HepG2 (cell line): Measurements from ENCODE around the gene TNFAIP8L1. TPM values are rescaled to one million over a fixed set of nuclear protein-coding genes. Genes with fewer than 3 reads are reported as not detected.

ENCODE experiments used
- DMTF1 ChIP-seq: sonication (generic); formaldehyde crosslinking; IDR thresholded peaks from 2 replicates; pipeline ENCODE4 v1.4.0; 2020; ENCODE audit warnings: mild to moderate bottlenecking, missing genetic modification reagents
- HCFC1 ChIP-seq: fragments of 150-350 bp; IDR thresholded peaks from 2 replicates; pipeline ENCODE4 v1.6.1; 2014; ENCODE audit warnings: low read depth, low read length
- JARID2 ChIP-seq: sonication (generic); formaldehyde crosslinking; IDR thresholded peaks from 2 replicates; pipeline ENCODE4 v1.8.1; 2023; ENCODE audit warnings: missing genetic modification reagents, inconsistent platforms; ENCODE audit not compliant: insufficient replicate concordance
- KAT7 ChIP-seq: IDR thresholded peaks from 2 replicates; pipeline ENCODE4 v1.6.1; 2018; ENCODE audit warnings: borderline replicate concordance, missing compliant biosample characterization
- KAT8 ChIP-seq: IDR thresholded peaks from 2 replicates; pipeline ENCODE4 v1.6.1; 2016; ENCODE audit warnings: missing genetic modification reagents, missing compliant biosample characterization
- KLF11 ChIP-seq: IDR thresholded peaks from 2 replicates; pipeline ENCODE4 v1.6.1; 2016; ENCODE audit warnings: missing compliant biosample characterization
- MXD3 ChIP-seq: IDR thresholded peaks from 2 replicates; pipeline ENCODE4 v1.6.1; 2016; ENCODE audit warnings: mild to moderate bottlenecking, missing biosample characterization, missing genetic modification reagents
- NCOA2 ChIP-seq: sonication (generic); formaldehyde crosslinking; IDR thresholded peaks from 2 replicates; pipeline ENCODE4 v1.8.0; 2022; ENCODE audit warnings: inconsistent platforms
- PHF21A ChIP-seq: sonication (generic); formaldehyde crosslinking; IDR thresholded peaks from 2 replicates; pipeline ENCODE4 v1.5.0; 2020; ENCODE audit warnings: mild to moderate bottlenecking, missing genetic modification reagents
- POGZ ChIP-seq: sonication (generic); formaldehyde crosslinking; IDR thresholded peaks from 2 replicates; pipeline ENCODE4 v1.4.0; 2020; ENCODE audit warnings: mild to moderate bottlenecking, missing genetic modification reagents
- RELA ChIP-seq: sonication (generic); formaldehyde crosslinking; IDR thresholded peaks from 2 replicates; pipeline ENCODE4 v1.4.0; 2020; ENCODE audit warnings: missing genetic modification reagents
- SMAD3 ChIP-seq: sonication (generic); formaldehyde crosslinking; IDR thresholded peaks from 2 replicates; pipeline ENCODE4 v1.4.0; 2020; ENCODE audit warnings: missing genetic modification reagents
- SP5 ChIP-seq: IDR thresholded peaks from 2 replicates; pipeline ENCODE4 v1.6.1; 2016; ENCODE audit warnings: low read depth, borderline replicate concordance
- ZNF567 ChIP-seq: sonication (generic); formaldehyde crosslinking; IDR thresholded peaks from 2 replicates; pipeline ENCODE4 v1.8.1; 2023; ENCODE audit warnings: mild to moderate bottlenecking, missing genetic modification reagents, borderline replicate concordance
- ZNF691 ChIP-seq: sonication (generic); formaldehyde crosslinking; IDR thresholded peaks from 2 replicates; pipeline ENCODE4 v1.4.0; 2020; ENCODE audit warnings: missing genetic modification reagents, low read depth, mild to moderate bottlenecking, borderline replicate concordance
- polyA plus RNA-seq, 8 experiments: library from polyadenylated mRNA; depleted of rRNA in 3 of 8; stranded (reverse) in 7 of 8; unstranded in 1 of 8; fragments of >200 nt; fragmentation: Illumina TruSeq in 4 of 8; extraction: Trizol in 4 of 8; gene quantifications; 2 replicates each; pipeline versions ENCODE4 v1.2.1 to v1.2.3, GENCODE V29; 2011 to 2016; ENCODE audit warnings: low read depth in 4 of 8, missing spikeins in 1 of 8, mixed read lengths in 1 of 8; ENCODE audit not compliant: insufficient read depth in 1 of 8
- total RNA-seq, 5 experiments: library from RNA; depleted of rRNA; stranded (reverse); fragments of >200 nt; fragmentation: Illumina TruSeq; extraction: Trizol; gene quantifications; 2 replicates each; pipeline ENCODE4 v1.2.3, GENCODE V29; 2016; ENCODE audit warnings: low read depth in 1 of 5
- TF ChIP-seq, protein P1 (sequence below), 2 experiments: sonication (generic) in 1 of 2; formaldehyde crosslinking in 1 of 2; IDR thresholded peaks; 2 replicates each; pipeline versions ENCODE4 v1.6.1 to v1.9.0; 2014 to 2022; ENCODE audit warnings: antibody characterized with exemption in 1 of 2, borderline replicate concordance in 1 of 2, inconsistent platforms in 1 of 2, low read depth in 1 of 2, missing genetic modification reagents in 1 of 2
- TF ChIP-seq, protein P2 (sequence below): IDR thresholded peaks from 2 replicates; pipeline ENCODE4 v1.6.1; 2016; ENCODE audit warnings: low read depth
- TF ChIP-seq, protein P3 (sequence below): sonication (generic); formaldehyde crosslinking; IDR thresholded peaks from 2 replicates; pipeline ENCODE4 v1.4.0; 2020; ENCODE audit warnings: mild to moderate bottlenecking, missing genetic modification reagents

TNFAIP8L1 gene
- total and polyA plus RNA-seq, 2 of the 13 experiments (the other 11 are each of a cell fraction or from before 2014, with no cell fraction given) = 13.4 to 21.4 TPM

DNA sequence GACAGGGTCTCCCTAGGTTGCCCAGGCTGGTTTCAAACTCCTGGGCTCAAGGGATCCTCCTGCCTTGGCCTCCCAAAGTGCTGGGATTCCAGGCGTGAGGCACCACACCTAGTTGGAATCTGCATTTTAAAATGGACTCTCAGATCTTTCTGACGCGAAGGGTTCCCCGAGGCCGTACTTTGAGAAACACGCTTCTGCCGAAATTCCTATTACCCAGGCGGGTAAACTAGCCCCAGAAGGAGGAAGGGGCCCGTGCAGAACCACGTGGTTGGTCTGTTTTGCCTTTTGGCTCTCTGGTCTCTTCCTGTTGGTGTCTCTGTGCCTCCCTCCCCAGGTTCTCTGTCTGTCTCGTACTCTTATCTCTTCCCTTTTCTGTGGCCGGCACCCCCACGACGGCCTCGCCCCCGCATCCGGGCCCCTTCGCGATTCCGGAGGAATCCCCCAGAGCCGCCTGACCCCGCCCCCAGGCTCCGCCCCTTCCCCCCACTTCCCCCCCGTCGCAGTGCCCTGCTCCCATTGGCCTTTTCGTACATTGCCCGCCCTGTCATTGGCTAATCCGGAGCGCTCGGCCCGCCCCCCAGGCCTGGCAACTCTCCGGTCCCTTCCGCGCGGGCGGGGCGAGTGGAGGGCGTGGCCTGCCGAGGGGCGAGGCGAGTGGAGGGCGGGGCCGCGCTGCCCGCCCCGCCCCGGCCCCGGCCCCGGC lies at the start of gene TNFAIP8L1 (continued):
- TF ChIP-seq MXD3 (CRISPR knock-in tag) = no peak
- TF ChIP-seq HCFC1 = no peak
- TF ChIP-seq KAT8 (CRISPR knock-in tag) = 0 out of 2 replicates have a peak, but pooled peaks have one; percentile 33
- TF ChIP-seq, protein P1, sequence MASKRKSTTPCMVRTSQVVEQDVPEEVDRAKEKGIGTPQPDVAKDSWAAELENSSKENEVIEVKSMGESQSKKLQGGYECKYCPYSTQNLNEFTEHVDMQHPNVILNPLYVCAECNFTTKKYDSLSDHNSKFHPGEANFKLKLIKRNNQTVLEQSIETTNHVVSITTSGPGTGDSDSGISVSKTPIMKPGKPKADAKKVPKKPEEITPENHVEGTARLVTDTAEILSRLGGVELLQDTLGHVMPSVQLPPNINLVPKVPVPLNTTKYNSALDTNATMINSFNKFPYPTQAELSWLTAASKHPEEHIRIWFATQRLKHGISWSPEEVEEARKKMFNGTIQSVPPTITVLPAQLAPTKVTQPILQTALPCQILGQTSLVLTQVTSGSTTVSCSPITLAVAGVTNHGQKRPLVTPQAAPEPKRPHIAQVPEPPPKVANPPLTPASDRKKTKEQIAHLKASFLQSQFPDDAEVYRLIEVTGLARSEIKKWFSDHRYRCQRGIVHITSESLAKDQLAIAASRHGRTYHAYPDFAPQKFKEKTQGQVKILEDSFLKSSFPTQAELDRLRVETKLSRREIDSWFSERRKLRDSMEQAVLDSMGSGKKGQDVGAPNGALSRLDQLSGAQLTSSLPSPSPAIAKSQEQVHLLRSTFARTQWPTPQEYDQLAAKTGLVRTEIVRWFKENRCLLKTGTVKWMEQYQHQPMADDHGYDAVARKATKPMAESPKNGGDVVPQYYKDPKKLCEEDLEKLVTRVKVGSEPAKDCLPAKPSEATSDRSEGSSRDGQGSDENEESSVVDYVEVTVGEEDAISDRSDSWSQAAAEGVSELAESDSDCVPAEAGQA (IDR thresholded peaks at IDR 0.05; ENCODE audit: low read depth) = no peak
- TF ChIP-seq, protein P1 (CRISPR knock-in tag; IDR thresholded peaks at IDR 0.05; ENCODE audit: borderline replicate concordance) = no peak
- TF ChIP-seq, protein P2, sequence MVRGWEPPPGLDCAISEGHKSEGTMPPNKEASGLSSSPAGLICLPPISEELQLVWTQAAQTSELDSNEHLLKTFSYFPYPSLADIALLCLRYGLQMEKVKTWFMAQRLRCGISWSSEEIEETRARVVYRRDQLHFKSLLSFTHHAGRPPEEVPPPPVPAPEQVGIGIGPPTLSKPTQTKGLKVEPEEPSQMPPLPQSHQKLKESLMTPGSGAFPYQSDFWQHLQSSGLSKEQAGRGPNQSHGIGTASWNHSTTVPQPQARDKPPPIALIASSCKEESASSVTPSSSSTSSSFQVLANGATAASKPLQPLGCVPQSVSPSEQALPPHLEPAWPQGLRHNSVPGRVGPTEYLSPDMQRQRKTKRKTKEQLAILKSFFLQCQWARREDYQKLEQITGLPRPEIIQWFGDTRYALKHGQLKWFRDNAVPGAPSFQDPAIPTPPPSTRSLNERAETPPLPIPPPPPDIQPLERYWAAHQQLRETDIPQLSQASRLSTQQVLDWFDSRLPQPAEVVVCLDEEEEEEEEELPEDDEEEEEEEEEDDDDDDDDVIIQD (CRISPR knock-in tag) = no peak
- no peak for TF ChIP-seq KAT7 (CRISPR knock-in tag)
- TF ChIP-seq RELA = no peak
- no peak for TF ChIP-seq JARID2 (CRISPR knock-in tag)
- TF ChIP-seq KLF11 (CRISPR knock-in tag) = no peak
- TF ChIP-seq, protein P3, sequence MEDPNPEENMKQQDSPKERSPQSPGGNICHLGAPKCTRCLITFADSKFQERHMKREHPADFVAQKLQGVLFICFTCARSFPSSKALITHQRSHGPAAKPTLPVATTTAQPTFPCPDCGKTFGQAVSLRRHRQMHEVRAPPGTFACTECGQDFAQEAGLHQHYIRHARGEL (CRISPR knock-in tag) = no peak
- no peak for TF ChIP-seq PHF21A (CRISPR knock-in tag)
- TF ChIP-seq DMTF1 (CRISPR knock-in tag) = no peak
- TF ChIP-seq ZNF567 (CRISPR knock-in tag) = no peak
- peak; percentile 46; the same call in 1 of the 2 replicates for TF ChIP-seq SMAD3 (CRISPR knock-in tag)
- 0 out of 2 replicates have a peak, but pooled peaks have one; percentile 12 for TF ChIP-seq POGZ (CRISPR knock-in tag)
- TF ChIP-seq NCOA2 (CRISPR knock-in tag) = 0 out of 2 replicates have a peak, but pooled peaks have one; percentile 18
- 0 out of 2 replicates have a peak, but pooled peaks have one; percentile 9 for TF ChIP-seq SP5 (CRISPR knock-in tag)
- no peak for TF ChIP-seq ZNF691 (CRISPR knock-in tag)
